Stimulated activated CD8-positive, alpha-beta memory T cell treated with anti-CD3 and anti-CD28 coated beads, Interleukin-7, amount 100 ng/mL, for 1 hour (primary cell): ENCODE results near the gene RPS6KA2.

Experiments used
- DNase-seq, 2 donors: peaks; one replicate each; pipeline ENCODE4 v3.0.0-alpha.2; 2020; ENCODE audit warnings: low read depth in 2 of 2

Gene RPS6KA2

DNA sequence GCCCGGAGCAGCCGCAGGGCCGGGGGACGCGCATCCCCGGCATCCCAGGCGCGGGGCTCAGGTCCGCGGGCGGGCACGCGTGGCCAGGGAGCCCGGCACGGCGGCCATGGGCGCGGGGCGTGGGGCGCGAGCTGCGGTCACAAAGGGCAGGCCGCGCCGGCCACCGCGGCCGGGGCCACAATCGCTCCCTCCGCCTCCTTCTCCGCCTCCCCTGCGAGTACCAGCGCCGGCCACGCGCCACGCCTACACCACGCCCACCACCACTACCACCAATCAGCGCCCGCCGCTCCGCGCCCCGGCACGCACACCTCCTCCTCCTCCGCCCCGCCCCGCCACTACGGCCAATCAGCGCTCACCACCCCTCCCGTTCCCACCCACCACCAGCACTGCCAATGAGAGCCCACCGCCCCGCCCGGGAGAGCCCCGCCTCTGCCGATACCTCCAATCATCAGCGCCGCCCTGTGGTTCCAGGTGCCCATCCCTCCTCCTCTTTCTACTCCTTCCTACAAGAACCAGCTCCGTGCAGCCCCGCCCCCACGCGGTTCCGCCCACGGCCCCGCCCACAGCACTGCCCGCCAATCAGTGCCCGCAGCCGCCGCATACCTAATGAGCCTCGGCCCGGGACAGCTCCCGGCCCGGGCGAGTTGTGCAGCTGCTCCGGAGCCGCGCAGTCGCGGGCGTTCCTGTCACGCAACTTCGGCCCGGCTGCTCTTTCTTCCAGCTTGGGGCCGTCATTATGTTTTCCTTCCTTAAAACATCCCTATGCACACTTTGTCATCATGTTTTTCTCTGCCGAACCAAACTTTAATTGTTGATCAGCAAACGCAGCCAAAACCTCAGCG, at the start of gene RPS6KA2:
Gene RPS6KA2, minus strand, starts transcription at position 219 of the 842 bp plus-strand sequence. CDS start 232 bp downstream, outside the sequence.
- peak; percentile 99 to 100 for DNase-seq

DNA sequence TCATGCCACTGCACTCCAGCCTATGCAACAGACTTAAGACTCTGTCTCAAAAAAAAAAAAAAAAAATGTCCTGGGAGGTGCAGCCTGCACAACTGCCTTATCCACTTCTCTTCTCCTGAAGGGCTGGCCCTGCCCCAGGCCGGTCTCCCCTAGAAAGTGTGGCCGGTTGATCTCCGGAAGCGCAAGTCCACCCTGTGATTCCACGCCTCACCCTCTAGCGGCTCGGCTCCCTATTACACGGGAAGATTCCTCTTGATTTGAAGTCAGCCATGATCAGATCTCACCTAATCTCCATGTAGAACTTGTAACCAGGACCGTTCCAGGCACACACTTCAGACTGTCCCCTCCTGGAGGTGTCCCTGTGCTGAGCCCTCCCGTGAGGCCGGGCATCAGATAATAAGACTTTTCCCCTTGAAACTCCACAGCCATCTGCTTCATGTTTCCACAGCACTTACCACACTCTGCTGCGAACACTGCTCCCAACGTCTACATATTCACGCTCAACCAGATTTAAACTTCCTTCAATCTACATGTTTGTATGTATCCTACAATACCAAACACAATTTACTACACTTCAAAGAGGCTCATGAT, 49.3 kb upstream of the RPS6KA2 start:
- no peak for DNase-seq

DNA sequence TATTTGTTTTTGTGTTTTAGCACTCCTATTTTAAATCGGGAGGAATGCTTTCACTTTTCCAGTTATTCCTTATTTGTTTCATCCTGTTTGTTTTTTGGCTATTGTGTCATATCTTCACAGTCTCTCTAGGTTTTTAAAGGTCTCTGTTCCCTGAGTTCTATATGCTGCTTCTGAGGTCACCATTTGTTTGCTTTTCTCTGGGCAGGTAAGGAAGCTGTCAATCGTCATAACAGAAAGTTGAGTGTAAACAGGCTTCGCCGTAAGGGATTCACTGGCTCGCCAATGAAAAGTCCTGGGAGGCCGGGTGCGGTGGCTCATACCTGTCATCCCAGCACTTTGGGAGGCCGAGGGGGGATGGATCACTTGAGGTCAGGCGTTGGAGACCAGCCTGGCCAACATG, 48.7 kb upstream of the RPS6KA2 start:
- DNase-seq, result no peak

DNA sequence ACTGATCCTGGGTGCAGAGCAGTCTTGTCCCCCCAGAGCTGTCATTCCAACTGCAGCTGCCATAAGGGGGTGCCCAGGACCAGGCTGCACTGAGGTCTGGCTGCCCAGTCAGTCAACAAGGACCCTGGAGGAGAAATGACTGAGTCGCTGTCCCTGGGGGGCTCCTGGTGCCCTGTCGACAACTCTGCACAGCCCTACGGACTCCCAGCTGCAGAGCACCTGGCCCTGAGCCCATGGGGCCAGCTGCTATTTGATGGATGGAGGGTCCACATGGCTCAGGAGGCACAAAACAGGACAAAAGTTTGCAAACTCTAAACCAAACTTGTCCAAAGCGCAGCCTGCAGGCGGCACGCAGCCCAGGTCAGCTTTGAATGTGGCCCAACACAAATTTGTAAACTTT, 46.3 kb upstream of the RPS6KA2 start:
- DNase-seq, result no peak

GRCh38 chr6:166672624-166673206, 45.7 kb upstream of the RPS6KA2 start:
- DNase-seq, result no peak

DNA sequence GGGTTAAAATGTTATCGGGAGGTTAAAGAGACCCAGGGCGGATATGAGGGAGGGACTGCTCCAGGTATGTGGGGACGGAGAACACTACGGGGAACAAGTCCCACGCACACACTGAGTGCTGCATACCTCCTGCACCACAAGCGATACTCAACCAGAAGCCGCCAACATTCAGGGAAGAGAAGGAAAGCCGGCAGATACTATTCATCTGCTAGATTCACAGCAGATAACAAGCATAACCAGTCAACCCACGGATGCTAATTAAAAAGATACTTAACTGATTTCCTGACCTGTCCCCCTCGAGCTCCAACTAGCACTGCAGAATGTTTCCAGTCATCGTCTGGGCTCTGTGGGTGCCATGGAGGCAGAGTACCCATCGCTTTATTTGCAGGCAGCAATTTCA, 45.1 kb upstream of the RPS6KA2 start:
- DNase-seq, result no peak

DNA sequence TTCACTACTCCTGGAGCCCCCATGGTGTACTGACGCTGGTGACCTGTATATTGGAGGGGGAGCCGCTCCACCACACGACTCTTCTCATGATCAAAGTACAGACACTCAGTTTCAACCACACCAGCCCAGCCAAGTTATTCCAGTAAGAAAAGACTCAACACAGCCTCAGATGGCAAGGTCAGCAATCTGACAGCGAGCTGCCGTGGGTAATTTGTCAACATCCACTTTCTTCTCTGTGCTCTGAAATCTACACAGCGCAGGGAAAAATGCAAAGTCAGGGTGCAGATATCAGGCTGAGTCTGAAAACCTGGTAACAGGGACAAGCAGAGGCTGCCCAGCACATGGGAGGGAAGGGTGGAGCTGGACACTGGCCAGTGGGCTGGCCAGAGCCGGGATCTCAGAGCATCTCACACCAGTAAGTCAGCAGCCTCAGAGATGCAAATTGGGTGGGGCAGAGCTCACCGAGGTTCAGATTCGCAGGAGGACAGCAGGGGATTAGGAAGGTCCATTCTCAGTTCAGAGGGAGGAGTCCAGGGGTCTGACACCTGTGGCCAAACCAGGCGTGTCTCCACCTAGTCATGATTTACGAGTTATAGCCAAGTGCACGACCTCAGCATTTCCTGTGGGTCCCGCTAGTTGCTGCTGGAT, 44.5 kb upstream of the RPS6KA2 start:
- no peak for DNase-seq

GRCh38 chr6:166670894-166671293, 43.8 kb upstream of the RPS6KA2 start:
- DNase-seq, result no peak

DNA sequence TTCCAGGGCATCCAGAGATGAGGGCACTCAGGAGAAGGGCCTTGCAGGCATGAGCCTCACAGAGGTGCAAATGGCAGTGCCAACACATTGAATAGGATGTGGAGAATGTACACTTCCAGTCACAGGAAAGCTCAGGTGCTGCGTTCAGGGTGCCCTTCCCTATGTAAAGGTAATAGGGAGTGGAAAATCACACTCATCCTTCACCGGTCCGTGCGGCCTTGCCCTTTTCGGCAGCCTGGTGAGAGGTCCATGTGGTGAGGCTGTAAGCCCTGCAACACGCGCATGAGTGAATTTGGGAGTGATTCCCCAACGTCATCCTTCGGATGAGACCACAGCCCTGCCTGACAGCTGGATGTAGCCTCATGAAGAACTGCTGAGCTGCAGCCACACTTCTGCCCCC, 43.0 kb upstream of the RPS6KA2 start:
- no peak for DNase-seq

DNA sequence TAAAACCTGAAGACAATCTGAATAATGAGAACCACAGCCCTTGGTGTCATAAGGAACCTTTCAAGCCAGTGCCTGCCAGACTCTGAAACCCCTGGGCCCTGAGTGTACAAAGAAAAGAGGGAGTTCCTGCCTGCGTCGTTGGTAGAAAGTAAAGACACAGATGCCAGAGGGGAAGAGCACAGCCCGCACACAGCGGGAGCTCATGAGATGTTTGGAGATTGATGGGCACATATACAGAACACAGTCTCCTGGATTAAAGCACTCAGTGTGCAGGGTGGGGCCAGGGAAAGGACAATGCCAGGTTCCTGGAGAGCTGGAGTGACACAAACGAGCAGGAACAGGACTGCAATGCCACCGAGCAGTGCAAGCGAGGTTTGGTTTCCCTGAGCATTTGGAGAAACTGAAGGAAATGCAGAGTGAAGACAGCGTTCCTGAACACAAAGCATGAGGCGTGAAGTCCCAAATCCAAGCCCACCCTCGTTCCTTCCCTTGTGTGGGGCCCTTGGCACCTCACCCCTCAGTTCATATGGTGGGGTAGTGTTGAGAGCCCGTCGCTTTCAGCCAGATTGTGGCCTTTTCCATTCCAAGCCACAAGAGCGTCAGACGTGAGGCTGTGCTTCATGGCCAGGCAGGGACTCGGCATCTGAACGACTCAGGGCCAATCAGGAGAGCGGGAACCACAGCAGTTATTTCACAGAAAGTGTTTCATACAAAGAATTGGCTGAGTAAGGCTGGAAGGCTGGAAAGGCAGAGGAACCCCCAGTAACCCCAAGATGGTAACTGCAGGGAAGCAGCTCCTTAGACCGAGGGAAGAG, 41.0 kb upstream of the RPS6KA2 start:
- no peak for DNase-seq

- no peak for DNase-seq
Observed at GRCh38 chr6:166664135-166664534, 37.1 kb upstream of the RPS6KA2 start.

- DNase-seq, result no peak
Observed at GRCh38 chr6:166663568-166663967, 36.5 kb upstream of the RPS6KA2 start.

DNA sequence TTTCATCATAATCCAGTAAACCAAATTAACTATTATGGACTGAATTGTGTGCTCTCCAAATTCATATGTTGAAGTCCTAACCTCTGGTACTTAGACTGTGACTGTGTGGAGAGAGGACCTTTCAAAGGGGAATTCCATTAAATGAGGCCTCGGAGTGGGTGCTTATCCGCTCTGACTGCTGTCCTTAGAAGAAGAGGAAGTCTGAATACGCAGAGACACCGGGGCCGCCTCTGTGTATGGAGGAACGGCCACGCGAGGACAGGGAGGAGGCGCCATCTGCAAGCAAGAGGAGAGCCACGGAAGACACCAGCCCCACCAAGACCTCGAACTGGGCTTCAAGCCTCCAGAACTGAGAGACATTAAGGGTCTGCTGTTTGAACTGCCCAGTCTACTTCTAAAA, 35.6 kb upstream of the RPS6KA2 start:
- no peak for DNase-seq

- DNase-seq, result no peak
Observed at GRCh38 chr6:166661327-166662085, 34.5 kb upstream of the RPS6KA2 start.

- DNase-seq, result no peak
Observed at GRCh38 chr6:166660157-166660688, 33.2 kb upstream of the RPS6KA2 start.

DNA sequence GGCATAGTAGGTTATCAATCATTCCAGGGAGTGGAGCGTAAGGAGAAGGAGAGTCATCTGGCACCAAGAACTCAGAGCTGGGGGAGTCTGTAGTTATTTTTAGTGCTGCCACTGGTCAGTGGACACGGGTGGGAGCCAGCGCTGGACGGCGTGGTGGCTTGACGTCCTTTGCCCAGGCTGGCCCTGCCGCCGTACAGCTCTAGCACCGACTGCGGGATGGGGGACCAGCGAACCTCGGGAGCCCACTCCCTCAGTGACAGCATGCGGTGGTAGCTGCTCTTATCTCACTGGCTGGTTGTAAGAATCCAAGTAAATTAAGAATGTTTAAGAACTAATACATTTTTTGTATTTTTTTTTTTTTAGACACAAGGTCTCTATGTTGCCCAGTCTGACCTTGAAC, 32.5 kb upstream of the RPS6KA2 start:
- DNase-seq, result no peak

DNA sequence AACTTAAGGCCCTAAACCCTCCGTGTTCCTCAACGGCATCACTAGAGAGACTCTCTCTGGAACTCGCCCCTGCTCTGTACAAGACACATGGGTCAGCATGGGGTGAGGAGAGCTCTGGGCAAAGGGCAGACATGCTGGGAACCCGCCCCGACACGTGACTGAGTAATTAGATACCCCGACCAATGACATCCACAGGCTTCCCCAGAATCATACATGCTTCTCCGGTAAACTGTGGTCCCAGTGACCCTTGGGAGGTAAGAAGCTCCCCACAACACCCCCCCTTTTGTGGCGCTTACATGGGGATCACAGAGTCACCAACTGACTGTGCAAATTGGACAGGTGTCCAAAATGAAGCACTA, 31.7 kb upstream of the RPS6KA2 start:
- DNase-seq, result no peak

GRCh38 chr6:166658115-166658791, 31.2 kb upstream of the RPS6KA2 start:
- DNase-seq, result no peak

- no peak for DNase-seq
Observed at GRCh38 chr6:166657531-166657930, 30.5 kb upstream of the RPS6KA2 start.
